Activated T-helper 9 cell treated with anti-CD3 and anti-CD28 coated beads, Interleukin-2, amount 50 U/mL, for 16 hours (primary cell): ENCODE measurements around the gene KDM4B.
"Not testable (repeated sequence)": the region's sequence is repeated elsewhere in the genome, so short reads cannot be mapped to it uniquely, and the experiment has no call there.

Experiments
- DNase-seq: peaks from one replicate; pipeline ENCODE4 v3.0.0-alpha.2; 2020; ENCODE audit warnings: low read depth

The KDM4B gene

GRCh38 chr19:4968462-4969291, at the start of gene KDM4B:
Gene KDM4B (plus strand): TSS chr19:4969113. CDS start chr19:5032891, 63,778 bp downstream.
- peak; percentile 99 for DNase-seq

DNA sequence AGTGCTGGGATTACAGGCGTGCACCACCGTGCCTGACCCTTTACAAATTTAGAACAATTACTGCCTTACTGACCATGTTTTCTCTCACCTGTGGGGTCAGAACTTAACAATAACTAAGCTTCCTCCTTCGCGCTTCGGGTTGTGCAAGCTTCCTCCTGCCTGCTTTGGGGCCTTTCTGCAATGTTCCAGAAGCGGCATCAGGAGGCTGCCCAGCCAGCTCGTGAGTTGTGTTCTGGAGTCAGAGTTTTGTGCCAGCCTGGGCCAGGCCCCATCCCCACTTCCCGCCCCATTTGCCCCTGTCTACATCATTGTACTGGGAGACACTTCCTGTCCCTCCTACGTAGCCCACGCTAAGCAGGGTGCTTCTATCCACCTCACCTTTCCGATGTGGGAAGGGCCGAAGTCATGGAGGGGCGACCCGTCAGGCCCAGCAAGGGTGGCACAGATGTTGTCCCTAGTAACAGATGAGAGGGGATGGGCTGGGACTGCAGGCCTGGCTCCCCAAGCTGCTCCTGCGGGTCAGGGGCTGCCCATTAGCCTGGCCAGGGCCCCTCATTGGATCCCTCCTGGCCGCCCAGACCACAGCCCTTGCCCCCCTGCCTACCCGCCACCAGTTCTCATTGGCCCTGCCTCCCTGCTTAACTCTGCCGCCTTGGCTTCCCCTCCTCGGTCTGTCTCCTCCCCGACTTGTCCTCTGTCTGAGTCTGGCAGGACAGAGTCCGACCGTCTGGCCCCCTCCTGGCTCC, 46.2 kb upstream of the KDM4B start:
- DNase-seq, result no peak

DNA sequence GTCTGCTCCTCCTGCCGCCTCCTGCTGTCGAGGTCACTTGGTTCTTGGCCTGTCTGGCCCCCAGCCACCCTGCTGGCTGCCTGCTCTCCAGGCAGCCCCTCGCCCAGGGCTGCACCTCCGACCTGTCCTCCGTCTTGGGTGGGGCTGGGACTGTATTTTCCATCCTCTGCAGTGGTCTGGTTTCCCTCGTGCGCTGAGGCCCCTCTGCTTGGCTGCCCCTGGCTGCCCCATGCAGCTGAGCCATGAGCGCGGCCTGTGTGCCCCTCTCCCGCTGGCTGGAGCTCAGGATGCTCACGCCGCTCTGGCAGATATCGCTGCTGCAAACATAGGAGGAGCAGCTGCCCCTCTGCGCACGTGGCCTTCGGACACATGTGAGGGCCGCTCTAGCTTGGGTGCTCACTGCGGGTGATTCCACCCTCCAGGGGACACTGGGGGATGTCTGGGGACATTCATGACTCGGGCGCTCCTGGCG, 45.6 kb upstream of the KDM4B start:
- no peak for DNase-seq

- no peak for DNase-seq
Observed at GRCh38 chr19:4929186-4929585, 39.7 kb upstream of the KDM4B start.

- no peak for DNase-seq
Observed at GRCh38 chr19:4930664-4931063, 38.2 kb upstream of the KDM4B start.

GRCh38 chr19:4932711-4933110, 36.2 kb upstream of the KDM4B start:
- DNase-seq, result no peak

- no peak for DNase-seq
Observed at GRCh38 chr19:4933528-4933927, 35.4 kb upstream of the KDM4B start.

DNA sequence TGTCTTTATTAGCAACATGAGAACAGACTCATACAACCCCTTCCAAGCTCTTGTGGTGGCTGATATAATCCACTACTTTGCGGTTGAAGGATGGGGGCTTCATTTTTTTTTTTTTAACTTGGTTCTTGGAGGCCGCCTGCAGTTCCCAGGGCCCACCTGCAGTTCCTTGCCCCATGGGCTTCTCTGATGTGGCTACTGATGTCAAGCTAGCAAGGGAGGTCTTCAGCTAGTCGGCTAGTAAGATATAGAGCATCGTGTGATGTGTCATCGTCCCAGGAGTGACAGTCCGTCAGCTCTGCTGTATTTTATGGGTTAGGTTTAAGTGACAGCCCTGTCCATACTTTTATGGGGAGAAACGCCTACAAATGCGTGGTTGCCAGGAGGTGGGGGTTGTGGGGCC, 33.5 kb upstream of the KDM4B start:
- DNase-seq, result no peak

DNA sequence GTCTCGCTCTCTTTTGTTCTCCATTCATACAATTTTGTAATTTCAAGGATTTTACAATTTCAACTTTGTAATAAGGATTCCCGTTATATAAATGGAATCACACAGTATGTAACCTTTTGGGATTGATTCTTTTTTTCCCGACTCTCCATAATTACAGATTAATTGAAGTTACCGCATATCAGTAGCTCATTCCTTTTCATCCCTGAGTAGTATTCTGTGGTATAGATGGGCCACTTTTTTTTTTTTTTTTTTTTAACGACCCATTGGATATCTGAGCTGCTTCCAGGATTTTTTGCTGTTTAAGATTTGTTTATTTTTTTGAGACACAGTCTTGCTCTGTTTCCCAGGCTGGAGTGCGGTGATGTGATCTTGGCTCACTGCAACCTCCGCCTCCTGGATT, 31.9 kb upstream of the KDM4B start:
- DNase-seq, result no peak

DNA sequence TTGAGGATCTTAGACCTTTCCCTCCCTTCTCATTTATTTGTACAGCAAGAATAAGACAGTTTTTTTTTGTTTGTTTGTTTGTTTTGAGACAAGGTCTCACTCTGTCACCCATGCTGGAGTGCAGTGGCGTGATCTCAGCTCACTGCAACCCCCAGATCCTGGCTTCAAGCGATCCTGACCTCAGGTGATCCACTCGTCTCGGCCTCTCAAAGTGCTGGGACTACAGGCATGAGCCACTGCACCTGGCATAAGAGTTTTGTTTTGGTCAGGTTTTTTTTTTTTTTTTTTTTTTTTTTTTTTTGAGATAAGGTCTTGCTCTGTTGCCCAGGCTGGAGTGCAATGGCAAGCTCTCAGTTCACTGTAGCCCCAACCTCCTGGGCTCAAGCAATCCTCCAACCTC, 30.5 kb upstream of the KDM4B start:
- not testable (repeated sequence) for DNase-seq

DNA sequence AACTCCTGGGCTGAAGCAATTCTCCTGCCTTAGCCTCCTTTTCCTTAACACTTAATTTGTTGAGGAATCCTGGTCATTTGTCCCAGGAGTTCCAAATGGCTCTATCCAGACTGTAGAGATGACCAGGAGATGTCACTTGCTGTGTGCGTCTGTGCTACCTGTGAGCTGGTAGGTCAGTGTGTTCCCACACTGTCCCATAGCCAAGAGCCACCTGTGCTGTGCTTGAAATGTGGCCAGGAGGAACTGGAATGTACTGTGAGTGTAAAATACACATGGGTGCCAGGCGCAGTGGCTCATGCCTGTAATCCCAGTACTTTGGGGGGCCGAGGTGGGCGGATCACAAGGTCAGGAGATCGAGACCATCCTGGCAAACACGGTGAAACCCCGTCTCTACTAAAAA, 29.4 kb upstream of the KDM4B start:
- no peak for DNase-seq

DNA sequence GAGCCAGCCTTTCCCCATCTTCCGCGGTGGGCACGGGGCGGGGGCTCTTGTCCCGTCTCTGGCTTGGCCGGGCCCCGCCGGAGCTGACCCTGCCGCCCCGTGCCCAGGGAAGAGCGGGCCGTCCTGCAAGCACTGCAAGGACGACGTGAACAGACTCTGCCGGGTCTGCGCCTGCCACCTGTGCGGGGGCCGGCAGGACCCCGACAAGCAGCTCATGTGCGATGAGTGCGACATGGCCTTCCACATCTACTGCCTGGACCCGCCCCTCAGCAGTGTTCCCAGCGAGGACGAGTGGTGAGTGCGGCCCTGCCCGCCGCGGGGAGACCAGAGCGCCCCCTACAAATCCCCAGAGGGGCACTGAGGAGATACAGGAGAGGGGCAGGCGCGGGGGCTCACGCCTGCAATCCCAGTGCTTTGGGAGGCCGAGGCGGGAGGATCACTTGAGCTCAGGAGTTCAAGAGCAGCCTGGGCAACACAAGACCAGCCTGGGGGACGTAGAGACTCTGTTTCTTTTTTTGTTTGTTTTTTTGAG, 27.2 kb upstream of the KDM4B start:
- not testable (repeated sequence) for DNase-seq

GRCh38 chr19:4950650-4951049, 18.3 kb upstream of the KDM4B start:
- not testable (repeated sequence) for DNase-seq

GRCh38 chr19:4951656-4952055, 17.3 kb upstream of the KDM4B start:
- DNase-seq, result no peak

- DNase-seq, result no peak
Observed at GRCh38 chr19:4952945-4953344, 16.0 kb upstream of the KDM4B start.

- DNase-seq, result not testable (repeated sequence)
Observed at GRCh38 chr19:4954320-4955149, 14.4 kb upstream of the KDM4B start.

- no peak for DNase-seq
Observed at GRCh38 chr19:4955274-4955673, 13.6 kb upstream of the KDM4B start.

GRCh38 chr19:4957981-4958380, 10.9 kb upstream of the KDM4B start:
- no peak for DNase-seq

DNA sequence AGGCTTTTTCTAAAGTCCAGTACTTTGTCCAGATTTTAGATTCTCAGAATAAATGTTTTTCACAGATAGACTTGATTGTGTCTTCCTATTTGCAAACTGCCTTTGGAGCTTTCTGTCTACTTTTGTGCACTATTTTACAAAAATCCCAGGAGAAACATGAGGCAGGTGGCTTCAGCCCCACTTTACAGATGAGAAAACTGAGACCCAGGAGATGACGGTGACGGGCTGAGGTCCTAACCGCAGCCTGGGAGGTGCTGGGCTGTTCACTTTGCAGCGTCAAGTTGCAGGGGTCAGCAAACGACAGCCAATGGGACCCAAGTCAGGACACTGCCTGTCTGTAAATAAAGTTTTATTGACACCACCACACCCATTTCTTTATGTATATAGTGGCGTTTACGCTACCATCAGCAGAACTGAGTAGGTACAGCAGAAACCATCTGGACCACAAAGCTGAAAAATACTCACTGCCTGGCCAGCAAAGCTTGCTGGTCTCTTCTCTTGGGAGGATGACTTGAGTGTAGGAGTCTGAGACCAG, 6.8 kb upstream of the KDM4B start:
- DNase-seq, result no peak

- no peak for DNase-seq
Observed at GRCh38 chr19:4965061-4965460, 3.9 kb upstream of the KDM4B start.

GRCh38 chr19:4966591-4966990, 2.3 kb upstream of the KDM4B start:
- DNase-seq, result no peak
